ENCODE results near the gene SFMBT2.

- TF ChIP-seq SP1 (IDR thresholded peaks at IDR 0.05) (no peak), HDGF (IDR thresholded peaks at IDR 0.05; ENCODE audit: borderline replicate concordance) (no peak), FOXM1 (IDR thresholded peaks at IDR 0.05; ENCODE audit: borderline replicate concordance) (no peak), TARDBP (IDR thresholded peaks at IDR 0.05) (no peak), NFRKB (IDR thresholded peaks at IDR 0.05) (no peak)
These were observed 146.5 kb downstream of the SFMBT2 start for GRCh38 chr10:7264313-7264756.

All from HEK293T (cell line).